ENCODE results near the gene NELL2. TPM values are rescaled to one million over a fixed set of nuclear protein-coding genes. Genes with fewer than 3 reads are reported as not detected.

Gene NELL2
- total and polyA plus RNA-seq, 9 of the 15 experiments (the other 6 are each of a cell fraction or from before 2014, with no cell fraction given) = 0.32 to 1.1 (median 0.53) TPM

- TF ChIP-seq CBX1 (IDR thresholded peaks at IDR 0.05; ENCODE audit: low read depth) = no peak
Observed at GRCh38 chr12:44537354-44537753, 338.8 kb downstream of the NELL2 start (continued).

DNA sequence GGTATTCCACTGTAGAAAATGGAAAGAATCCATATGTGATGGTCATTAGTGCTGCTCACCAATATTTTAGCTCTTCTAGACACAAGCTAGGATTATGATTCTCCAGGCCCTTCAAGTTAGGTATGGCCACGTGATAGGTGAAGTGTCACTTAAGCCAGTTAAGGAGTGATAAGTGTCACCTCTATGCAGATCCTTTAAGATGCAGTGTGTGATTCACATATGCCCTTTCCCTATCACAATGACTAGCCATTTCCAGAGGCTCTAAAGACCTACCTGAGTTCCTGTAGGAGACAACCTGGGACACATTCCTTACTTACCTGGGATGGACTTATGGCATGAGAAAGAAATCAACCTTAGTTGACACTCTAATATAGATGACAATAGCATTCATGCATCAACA lies 343.2 kb downstream of the NELL2 start:
- Histone ChIP-seq H3K4me3 (no peak overlapping the region), H3K27me3 (ENCODE audit: control insufficient read depth in 2 of 2, insufficient read depth in 2 of 2, low read length in 2 of 2) (no peaks in the 10 kb centered on the region), H3K9me1 (ENCODE audit: control insufficient read depth, insufficient read depth, low read length) (no peaks in the 10 kb centered on the region), H3K27ac (ENCODE audit: extremely low read depth, low read depth, low read length) (no peak overlapping the region), H3K36me3 (ENCODE audit: control insufficient read depth, insufficient read depth, low read length) (no peaks in the 10 kb centered on the region), H3K9ac (ENCODE audit: insufficient read depth in 1 of 2, low read depth in 2 of 2, low read length in 2 of 2) (no peak overlapping the region), H3K9me3 (replicated peaks; ENCODE audit: control insufficient read depth, insufficient read depth, low read depth, low read length) (no peaks in the 10 kb centered on the region; the same call in 1 of the 2 replicates), H3K79me2 (ENCODE audit: control insufficient read depth, insufficient read depth, low read length) (no peaks in the 10 kb centered on the region), H2AFZ (ENCODE audit: low read depth, low read length) (no peak overlapping the region), H3K4me2 (ENCODE audit: insufficient read depth, low read length) (no peak overlapping the region), H3K4me1 (replicated peaks in 1 of 2; ENCODE audit: control insufficient read depth in 2 of 2, insufficient read depth in 2 of 2, low read length in 2 of 2) (no peaks in the 10 kb centered on the region), H4K20me1 (replicated peaks; ENCODE audit: control insufficient read depth, insufficient read depth, low read length) (no peaks in the 10 kb centered on the region)
- ATAC-seq = no peak
- POLR2A ChIA-PET = no interaction called here
- DNase-seq (ENCODE audit: extremely low read depth in 1 of 4, low spot score in 3 of 4) = no peak
- no peak for FAIRE-seq
- intact Hi-C loops (cut with micrococcal nuclease) (no loop called here), in situ Hi-C loops (cut with MboI) (no loop called here)
- TF ChIP-seq POLR2A (conservative IDR thresholded peaks at IDR 0.05) = no peak
- no peak for TF ChIP-seq HNRNPH1 (optimal IDR thresholded peaks at IDR 0.05; ENCODE audit: low read depth, low read length)
- no peak for TF ChIP-seq RNF219 (CRISPR knock-in tag; IDR thresholded peaks at IDR 0.05)
- TF ChIP-seq ATF7 (IDR thresholded peaks at IDR 0.05) = no peak
- TF ChIP-seq SRSF7 (optimal IDR thresholded peaks at IDR 0.05; ENCODE audit: low read depth, low read length) = no peak
- no peak for TF ChIP-seq ZNF583 (CRISPR knock-in tag; IDR thresholded peaks at IDR 0.05)
- no peak for TF ChIP-seq SMAD3 (CRISPR knock-in tag; conservative IDR thresholded peaks at IDR 0.05)
- no peak for TF ChIP-seq ZNF589 (CRISPR knock-in tag; IDR thresholded peaks at IDR 0.05; ENCODE audit: low read depth)
- no peak for TF ChIP-seq RFX7 (CRISPR knock-in tag; IDR thresholded peaks at IDR 0.05)
- TF ChIP-seq ASH1L (IDR thresholded peaks at IDR 0.05; ENCODE audit: borderline replicate concordance, low read depth, partially characterized antibody) = no peak
- no peak for TF ChIP-seq LEF1 (IDR thresholded peaks at IDR 0.05)
- no peak for TF ChIP-seq ILF3 (IDR thresholded peaks at IDR 0.05; ENCODE audit: borderline replicate concordance)
- TF ChIP-seq ZNF217 (CRISPR knock-in tag; IDR thresholded peaks at IDR 0.05) = no peak
- TF ChIP-seq HMGN3 (IDR thresholded peaks at IDR 0.05; ENCODE audit: borderline replicate concordance, extremely low read depth, insufficient read length, low read depth, low read length) = no peak
- TF ChIP-seq, protein P1, sequence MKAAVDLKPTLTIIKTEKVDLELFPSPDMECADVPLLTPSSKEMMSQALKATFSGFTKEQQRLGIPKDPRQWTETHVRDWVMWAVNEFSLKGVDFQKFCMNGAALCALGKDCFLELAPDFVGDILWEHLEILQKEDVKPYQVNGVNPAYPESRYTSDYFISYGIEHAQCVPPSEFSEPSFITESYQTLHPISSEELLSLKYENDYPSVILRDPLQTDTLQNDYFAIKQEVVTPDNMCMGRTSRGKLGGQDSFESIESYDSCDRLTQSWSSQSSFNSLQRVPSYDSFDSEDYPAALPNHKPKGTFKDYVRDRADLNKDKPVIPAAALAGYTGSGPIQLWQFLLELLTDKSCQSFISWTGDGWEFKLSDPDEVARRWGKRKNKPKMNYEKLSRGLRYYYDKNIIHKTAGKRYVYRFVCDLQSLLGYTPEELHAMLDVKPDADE (conservative IDR thresholded peaks at IDR 0.05; ENCODE audit: control insufficient read depth, low read depth, low read length) = no peak
- TF ChIP-seq E2F4 (CRISPR knock-in tag; IDR thresholded peaks at IDR 0.05; ENCODE audit: low read depth) = no peak
- TF ChIP-seq CBX2 (IDR thresholded peaks at IDR 0.05; ENCODE audit: insufficient read depth, low read length, poor library complexity, severe bottlenecking) = no peak
- no peak for TF ChIP-seq STAT5B (CRISPR knock-in tag; IDR thresholded peaks at IDR 0.05)
- no peak for TF ChIP-seq SP2 (IDR thresholded peaks at IDR 0.05; ENCODE audit: extremely low read depth, low read depth, low read length, poor library complexity, severe bottlenecking)
- no TSS peak for BruUV-seq (replicated peaks)
- CTCF ChIA-PET (ENCODE audit: low intra/inter-chr PET ratio) = no interaction called here
- 0% methylated on average over 1 of the region's 1 CpG for WGBS (ENCODE audit: insufficient coverage, low coverage, missing lambda C conversion rate)

Data from K562 (cell line).